Suppressor macrophage treated with lipopolysaccharide for 4 hours (primary cell): ENCODE measurements around the gene RIMS3.
A peak's percentile ranks its signal among the peaks of the same experiment; 100 is the strongest.

Experiments used
- DNase-seq: peaks from one replicate; pipeline ENCODE4 v3.0.0-alpha.2; 2020

Gene RIMS3

DNA sequence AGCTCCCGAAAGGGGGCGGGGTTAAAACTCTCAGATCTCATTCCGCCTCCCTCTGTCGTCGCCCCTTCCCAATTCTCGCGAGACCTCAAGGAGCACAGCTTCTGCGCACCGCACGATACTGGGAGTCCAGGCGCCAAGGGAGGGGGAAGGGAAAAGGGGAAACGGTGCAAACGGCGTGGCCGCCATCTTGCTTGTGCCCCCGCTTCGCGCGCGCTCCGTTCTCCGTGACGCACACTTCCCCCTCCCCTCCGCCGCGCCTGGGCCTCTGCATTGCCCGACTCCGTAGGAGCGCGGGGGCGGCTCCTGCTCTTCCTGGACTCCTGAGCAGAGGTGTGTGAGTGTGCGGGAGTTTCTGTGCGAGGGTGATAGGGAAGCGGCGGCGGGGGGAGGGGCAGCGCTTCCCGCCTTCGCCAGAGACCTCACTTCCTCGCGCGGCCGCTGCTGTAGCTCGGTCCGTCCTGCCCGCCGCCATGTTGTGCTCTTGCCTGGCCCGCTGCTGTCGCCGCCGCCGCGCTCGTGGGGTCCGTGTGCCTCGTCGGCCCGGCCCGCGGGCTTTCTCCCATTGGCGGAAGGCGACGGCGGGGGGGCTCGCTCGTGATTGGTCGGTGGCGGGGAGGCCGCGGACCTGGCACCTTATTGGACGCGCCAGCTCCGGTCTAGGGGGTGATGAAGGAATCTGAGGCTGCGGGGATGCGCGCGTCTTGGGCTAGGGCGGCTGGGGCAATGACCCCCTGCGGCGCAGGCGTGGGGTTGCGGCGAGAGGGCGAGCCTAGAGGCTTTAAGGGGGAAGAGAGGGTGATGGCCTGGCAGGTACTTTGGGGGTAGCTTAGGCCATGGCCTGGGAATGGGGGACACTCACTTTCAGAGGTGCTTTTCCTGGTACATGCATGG, 26.3 kb upstream of the RIMS3 start, which contains the start of gene NFYC:
Gene NFYC, plus strand, starts transcription at position 167 of the 891 bp plus-strand sequence. CDS start 47,140 bp downstream, outside the sequence.
- peak; percentile 100 for DNase-seq

DNA sequence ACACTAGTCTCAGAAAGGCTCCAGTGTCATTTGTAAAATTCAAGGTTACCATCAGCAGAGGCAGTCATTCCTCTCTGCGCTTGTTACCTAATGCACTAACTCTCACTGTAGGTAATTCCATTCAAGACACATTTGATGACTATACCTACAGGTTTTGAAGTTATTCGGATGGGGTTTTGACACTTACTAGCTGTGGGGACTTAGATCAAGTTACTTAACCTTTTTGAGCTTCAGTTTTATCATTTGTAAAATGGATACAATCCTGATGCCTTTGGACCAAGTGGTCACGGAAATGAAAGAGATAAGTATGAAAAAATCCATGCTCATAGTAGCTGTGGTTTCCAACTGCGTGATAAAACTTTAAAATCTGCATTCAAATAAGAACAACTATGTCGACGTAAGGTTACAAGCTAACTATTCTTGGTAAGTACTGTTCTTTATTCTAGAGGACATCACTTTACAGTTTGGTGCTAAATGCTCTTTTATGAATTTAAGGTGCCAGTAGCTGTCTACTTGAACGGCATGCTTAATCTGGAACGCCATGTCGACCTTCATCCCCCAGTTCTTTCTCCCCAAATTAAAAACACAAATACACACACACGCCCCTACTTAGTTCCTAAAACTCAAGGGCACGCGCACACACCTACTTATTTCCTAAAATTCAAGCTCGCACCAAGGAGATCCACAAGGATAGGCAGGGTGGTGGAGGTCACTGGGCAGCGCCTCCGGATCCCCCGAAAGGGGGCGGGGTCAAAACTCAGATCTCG, 25.5 kb upstream of the RIMS3 start:
- DNase-seq: no peak

DNA sequence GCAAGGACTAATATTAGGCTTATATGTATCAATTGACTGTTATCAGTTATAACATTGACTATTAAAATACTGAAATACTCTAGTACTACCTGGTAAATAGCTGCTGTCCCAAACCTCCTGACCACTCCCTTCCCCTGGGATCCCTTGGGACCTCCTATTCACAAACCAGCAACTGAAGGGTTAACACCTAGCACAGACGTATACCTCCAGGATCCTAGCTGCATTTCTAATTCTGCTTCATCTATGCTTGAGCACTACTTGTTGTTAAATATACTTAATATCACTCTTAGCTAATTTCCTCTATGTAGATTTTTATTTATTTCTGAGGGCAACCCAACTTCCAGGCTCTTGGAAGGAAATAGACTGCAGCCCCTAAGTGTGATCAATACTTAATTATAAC, 24.3 kb upstream of the RIMS3 start:
- no peak for DNase-seq

DNA sequence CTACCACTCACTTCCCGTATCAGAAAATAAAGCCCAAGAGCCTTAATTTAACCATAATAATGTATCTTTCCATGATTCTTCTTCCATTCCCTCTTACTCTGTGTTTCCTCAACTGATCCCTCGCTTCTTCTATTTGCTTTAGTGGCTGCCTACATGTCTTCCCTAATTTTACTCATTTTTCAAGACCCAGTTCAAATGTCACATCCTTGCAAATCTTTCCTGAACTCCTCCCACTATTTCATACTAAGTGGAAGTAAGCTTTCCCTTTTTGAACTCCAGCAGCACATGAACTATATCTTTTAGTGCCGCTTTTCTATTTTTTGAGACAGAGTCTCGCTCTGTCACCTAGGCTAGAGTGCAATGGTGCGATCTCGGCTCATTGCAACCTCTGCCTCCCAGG, 22.2 kb upstream of the RIMS3 start:
- no peak for DNase-seq

DNA sequence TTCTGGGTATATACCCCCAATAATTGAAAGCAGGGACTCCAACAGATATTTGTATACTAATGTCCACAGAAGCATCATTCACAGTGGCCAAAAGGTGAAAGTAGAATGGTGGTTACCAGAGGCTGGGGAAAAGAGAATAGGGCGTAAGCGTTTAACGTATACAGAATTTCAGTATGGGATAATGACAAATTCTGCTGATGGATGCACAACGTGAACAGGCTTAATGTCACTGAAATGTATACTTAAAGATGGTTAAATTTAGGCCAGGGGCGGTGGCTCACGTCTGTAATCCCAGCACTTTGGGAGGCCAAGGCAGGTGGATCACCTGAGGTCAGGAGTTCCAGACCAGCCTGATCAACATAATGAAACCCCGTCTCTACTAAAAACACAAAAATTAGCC, 21.6 kb upstream of the RIMS3 start:
- DNase-seq: no peak

DNA sequence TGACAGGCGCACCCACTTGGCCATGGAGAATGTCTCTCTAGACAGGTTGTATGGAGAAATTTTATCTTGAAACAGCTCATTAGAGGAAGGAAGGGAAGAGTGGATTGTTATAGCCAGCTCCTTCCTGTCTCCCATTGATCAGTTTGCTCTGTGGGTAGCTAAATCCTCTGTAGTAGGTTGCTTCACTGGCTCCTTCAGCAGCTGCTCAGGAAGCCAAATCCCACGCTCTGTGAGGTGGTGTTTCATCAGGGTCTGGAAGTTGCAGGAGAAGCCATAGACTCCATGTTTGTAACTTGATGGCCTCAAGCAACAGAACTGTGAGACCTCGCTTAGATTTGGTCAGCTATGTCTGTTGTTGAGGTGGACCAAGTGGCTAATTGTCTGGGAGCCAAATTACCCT, 19.2 kb upstream of the RIMS3 start:
- DNase-seq: peak; percentile 39

DNA sequence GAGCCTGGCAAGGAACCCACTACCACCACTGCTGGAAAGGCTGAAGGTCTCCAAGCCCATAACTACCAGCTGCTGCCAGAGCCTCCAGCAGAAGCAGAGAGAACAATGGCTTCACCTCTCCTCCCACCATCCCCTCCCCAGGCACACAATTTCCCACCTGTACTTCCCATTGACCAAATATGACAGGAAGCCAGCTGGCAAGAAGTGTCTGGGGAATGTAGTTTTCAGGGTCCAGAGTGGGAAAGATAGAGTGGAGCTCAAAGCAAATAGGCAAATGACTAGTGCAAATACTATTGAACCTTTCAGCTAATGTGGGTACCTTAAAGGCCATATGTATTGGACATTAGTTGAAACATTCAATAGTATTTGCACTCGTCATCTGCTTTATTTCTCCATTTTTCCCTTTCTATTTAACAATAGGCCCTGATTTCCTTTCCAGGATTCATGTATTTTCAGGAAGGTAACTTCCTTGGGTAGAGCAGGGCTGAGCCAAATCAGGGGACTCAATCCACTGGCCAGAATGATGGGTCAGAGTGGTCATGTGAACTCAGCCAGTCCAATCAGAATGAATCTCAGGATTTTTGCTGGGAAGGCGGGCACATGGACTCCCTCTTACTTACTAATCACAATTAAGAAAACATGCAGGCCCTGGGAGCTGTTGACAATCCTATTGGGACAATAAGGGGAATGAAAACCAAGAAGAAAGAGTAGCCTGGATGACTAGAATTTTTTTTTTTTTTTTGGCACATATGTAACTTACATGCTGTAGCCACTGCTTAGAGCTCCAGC, 13.9 kb upstream of the RIMS3 start:
- no peak for DNase-seq

DNA sequence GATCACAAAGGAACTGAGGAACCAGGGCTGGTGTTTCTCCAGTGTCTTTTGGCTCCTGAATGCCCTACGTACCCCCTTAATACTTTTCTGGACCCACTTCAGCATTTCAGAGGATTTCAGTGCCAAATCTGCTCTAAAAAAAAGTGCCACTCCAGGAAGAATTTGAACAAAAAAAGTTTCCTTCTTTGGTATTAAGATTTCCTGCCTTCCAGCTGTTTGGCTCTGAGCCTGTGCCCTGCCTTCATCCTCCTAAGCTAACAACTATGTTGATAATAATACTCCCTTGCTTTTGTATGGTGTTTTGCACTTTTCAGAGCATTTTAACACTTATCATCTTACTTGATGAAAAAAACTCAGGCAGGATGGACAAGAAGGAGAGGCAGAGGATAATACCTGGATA, 11.0 kb upstream of the RIMS3 start:
- DNase-seq: no peak

DNA sequence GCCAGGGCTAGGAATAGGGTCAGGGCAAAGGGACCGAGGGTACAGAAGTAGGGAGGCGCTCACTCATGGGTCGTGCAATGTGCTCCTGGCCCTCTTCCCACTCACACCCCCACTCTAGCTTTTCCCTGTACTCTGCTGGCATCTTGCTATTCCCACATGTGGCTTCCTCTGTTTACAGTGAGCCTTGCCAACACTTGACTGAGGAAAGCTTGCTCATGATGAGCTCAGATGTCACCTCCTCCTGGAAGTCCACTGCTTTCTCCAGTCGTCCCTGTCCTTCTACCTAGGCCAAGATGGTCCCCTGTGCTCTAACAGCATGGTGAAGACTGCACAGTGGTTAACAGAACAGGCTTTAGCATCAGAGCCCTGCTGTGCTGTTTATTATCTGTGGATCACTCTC, 8.0 kb upstream of the RIMS3 start:
- DNase-seq: no peak

DNA sequence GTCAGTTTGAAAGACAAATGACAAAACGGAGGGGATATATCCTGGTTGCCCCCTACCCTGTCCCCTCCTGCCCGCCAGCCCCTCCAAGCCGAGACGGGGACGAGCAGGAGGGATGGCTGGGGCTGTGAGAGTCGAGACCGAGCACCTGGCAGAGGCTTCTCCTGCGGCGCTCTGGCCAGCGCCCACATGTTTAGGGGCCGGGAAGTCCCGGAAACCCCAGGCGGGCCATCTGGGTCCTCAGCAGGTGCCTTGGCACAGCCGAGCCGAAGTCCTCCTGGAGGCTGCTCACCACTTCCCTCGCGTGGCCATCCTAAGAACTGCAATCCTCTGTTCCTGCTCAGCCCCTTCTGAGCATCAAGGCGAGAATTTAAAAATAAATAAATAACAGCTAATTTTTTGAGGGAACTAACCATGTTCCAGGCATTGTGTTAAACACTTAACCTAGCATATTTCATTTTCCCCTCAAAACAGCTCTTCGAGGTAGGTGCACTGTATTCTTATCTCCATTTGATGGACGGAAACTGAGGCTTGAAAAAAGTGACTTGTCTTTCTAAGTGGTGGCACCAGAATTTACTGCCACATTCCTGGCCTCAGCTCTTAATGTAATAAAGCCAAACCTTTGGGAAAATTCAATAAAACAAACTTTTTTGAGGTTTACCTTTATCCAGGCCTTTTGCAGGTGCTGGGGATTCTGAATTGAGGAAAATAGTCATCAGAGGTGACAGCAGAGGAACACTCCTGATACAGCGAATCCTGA, 3.5 kb upstream of the RIMS3 start:
- DNase-seq: peak; percentile 85

DNA sequence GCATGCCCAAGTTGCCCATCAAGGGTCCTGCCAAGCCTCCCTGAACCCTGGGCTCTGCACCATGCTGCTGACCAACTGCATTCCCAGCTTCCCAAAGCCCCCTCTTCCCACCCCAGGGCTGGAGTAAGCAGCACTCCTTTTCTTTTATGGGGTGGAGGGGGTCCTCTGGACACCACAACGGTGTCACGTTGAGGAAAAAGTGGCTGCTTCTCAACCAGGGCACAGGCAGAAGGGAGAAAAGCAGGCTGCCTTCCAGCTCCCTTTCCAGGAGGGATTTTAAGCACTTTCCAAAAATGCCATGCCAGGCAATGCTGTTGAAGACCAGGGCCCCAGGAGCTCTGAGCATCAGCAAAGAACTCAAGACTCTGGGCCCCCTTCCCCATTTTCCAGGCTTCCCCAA, 691 bp downstream of the RIMS3 start:
- no peak for DNase-seq

DNA sequence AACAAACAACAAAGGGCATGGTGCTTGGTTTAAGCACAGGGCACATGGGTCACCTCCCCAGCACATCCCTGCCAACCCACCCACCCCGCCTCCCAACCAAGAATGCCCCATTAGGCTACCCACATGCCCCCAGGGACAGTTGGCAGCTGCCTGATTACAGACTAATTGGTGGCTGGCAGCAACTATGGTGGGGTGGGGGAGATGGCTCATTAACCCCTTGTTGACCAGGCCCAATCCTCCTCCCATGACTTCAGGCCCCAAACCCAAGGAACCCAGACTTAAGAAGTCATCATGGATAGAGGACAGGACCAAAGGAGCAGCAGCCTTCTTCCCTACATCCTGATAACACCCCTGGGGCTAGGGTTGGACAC, 1.3 kb downstream of the RIMS3 start:
- no peak for DNase-seq

DNA sequence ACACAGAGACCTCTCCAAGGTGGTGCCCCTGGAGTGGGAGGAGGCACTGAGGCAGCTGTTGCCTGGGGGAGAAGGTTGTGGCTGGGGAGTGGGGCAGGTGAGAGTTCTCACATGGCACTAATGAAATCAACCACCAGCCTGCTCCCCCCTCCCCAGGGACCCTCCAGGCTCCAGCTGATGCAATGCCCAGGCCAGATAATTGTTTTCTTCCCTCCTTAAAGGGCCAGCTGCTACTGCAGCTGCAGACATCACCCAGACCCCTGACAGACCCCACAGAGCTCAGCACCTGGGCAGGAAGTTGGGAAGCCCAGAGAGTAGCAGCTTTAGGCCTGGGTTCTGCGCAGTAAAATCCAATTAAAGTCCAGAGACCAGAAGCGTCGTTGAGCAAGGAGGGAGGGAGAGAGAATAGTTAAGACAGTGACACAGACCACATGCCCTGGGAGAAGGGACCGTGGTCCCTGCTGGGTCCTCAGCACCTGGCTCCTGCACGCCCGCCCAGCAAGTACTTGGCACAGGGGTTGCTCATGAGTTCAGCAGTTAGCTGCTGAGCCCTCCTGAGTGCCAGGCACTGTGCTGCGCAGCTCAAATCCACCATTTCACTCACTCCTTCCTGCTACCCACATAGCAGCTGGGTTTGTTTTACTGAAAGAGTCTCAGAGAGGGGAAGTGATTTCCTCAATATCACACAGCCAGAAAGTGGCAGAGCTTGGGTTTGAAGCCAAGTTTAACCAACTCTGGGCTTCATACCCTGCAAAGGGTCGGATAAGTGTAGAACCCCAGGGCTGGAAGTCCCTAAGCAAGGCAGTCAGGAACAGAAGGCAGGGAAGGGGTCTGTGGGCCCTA, 1.9 kb downstream of the RIMS3 start:
- no peak for DNase-seq

DNA sequence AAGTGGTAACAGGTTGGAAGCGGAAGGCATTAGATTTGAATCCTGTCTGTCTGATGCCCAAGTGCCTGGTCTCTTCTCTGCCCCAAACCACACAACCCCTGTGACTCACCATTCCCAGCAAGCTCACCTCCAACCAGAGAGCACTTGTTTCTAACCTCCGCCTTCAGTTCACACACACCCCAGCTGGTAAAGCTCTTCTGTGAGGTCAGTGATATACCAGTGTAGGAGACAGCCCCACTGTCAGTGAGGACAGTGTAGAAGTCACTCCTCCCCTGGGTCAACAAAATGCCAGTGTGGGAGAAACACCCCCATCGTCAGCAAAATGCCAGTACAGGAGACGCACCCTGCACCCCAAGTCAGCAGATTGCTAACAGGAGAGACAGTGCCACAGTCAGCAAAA, 2.6 kb downstream of the RIMS3 start:
- DNase-seq: no peak

DNA sequence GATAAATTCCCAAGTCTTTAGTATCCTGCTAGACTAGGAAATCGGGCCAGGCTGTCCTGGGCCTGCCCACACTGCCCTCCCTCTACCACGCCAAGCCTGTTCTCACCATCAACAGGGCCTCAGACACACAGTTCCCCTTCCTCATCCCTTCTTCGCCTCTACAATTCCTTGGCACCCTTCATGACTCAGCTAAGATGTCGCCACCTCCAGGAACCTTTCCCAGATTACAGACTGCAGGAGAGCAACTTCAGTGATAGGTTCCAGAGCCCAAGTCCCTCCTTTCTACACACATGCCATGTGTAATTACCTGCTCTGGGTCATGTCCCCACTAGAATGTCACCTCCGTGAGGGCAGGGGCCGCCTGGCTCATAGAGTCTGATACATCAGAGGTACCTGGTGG, 3.3 kb downstream of the RIMS3 start:
- DNase-seq: peak; percentile 24

DNA sequence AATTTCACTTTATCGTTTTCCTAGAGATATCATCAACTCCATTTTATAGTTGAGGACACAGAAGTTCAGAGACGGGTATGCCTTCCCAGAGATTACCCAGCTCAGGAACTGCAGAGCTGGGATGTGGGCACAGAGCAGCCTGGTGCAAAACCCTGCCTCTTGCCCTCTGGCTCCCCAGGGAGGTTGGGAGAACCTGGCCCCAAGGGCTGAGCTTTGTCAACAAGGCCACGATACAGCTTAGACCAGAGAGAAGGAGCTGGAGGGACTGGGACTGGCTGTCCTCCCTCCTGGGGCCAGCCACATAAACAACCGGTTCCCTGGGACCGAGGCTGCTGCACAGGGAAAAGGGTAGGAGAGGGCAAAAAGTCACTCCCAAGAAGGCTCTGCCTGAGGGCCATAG, 3.8 kb downstream of the RIMS3 start:
- no peak for DNase-seq

DNA sequence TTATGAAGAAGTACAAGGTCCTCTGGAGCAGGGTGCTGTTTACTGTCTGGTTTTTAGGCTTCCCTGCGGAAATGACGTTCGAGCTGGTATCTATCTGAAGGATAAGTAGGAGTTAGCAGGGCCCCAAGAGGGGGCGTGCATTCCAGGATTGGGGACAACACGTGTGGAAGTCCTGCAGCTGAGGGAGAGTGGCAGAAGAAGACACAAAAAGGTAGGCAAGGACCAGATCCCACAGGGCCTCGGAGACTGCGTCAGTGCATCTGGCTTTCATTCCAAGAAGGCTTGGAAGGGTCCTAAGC, 5.9 kb downstream of the RIMS3 start:
- no peak for DNase-seq

DNA sequence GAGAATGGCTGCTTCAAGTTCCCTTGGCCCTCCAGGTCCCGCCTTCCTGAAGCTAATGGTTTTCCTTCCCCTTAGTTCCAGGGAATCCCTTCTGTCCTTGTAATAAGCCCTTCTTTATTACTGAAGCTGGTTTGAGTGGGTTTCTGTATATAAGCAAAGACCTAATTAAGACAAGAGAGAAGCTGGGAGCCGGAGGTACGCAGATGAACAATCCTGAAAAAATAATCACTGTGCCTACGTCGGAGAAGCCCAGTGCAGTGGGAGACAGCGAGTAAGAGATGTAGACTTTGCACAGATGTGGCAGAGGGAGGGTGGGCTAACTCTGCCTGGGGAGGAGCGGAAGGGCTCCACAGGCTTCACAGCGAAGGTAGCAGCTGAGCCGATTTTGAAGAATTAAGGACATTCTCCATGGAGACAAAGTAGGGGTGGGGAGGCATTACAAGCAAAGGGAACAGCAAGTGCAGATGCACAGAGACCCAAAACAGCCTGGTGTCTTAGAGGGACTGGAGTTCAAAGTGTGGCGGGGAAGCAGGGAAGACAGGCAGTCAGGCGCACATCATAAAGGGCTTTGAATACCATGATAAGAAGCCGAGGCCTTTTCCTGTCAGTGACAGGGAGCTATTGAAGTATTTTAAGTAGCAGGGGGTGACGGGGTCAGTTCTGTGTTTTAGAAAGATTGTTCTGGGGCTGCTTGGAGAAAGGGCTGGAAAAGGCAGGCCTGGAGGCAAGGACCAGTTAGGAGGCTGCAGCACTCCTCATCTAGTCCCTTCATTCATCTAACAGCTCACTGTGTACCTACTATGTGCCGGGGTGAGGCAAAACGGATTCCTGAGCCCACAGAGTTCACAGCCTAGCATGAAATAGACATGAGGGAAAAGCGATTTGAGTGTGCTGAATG, 6.5 kb downstream of the RIMS3 start:
- no peak for DNase-seq

DNA sequence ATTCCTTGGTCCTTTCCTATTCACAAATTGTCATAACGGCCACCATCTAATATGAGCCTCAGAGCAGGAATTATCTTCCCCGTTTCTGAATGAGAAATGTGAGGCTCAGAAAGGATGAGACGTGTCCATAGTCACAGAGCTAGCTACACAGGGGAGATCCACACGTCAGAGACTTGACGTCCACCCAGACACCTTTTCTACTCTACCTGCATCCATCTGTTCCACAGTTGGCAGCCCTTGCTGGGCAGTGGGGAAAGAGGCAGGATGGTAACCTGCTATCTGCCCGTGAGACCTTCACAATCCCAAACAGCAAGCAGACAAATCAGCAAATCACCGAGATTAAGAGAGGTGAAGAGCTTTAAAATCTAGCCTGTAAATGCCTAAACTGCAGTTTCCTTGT, 8.4 kb downstream of the RIMS3 start:
- DNase-seq: no peak

DNA sequence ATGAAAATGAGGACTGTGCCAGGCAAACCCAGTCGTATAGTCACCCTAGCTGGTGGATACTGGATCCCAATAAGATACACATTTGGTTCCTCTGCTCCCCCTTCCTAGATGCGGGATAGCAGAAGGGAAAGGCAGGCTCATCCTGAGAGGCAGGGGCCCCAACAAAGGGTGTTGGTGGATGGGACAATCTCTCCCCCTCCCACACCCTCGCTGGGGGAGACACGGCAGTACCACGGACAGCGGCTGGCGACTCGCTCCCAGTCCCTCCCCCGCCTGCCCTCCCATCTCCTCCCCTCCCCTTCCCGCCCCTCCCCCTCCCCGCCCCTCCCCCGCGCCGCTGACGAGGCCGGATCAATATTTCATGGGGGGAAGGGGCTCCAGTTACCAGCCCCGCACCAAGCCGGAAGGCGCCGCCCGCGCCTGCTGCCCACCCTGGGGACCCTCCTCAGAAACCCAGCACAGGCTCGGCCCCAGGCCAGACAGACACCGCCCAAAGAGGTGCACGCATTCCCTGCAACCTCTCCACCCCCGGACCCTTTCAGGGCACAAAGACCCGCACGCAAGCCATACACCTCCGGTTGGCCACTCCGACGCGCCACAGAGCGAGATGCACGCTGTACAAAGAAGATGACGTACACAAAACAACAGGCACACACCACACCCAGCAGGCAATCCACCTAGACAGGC, 11.5 kb downstream of the RIMS3 start:
- DNase-seq: no peak
